HEK293T (cell line): Measurements from ENCODE around the gene ASZ1.
A peak's percentile ranks its signal among the peaks of the same experiment; 100 is the strongest.

Experiments used
- CTCF ChIA-PET: fragments of 350-600 bp; formaldehyde crosslinking; extraction: SDS; loops from one replicate; lab custom pipeline; 2021; ENCODE audit warnings: antibody characterized with exemption, inconsistent platforms; lab: Yijun Ruan, JAX
- POLR2A ChIA-PET: fragments of 350-600 bp; formaldehyde crosslinking; extraction: SDS; loops from one replicate; lab custom pipeline; 2020; ENCODE audit warnings: antibody characterized with exemption, inconsistent platforms; lab: Yijun Ruan, JAX
- DNase-seq: peaks from one replicate; pipeline ENCODE4 v3.0.0; 2012; ENCODE audit warnings: mixed read lengths; ENCODE audit errors: extremely low spot score
- ARNT ChIP-seq: fragments of 450-650 bp; IDR thresholded peaks from 2 replicates; pipeline ENCODE4 v1.6.1; 2017; ENCODE audit warnings: mild to moderate bottlenecking
- BHLHE40 ChIP-seq: fragments of 450-650 bp; IDR thresholded peaks from 2 replicates; pipeline ENCODE4 v1.6.1; 2016; ENCODE audit warnings: mild to moderate bottlenecking, moderate library complexity, borderline replicate concordance
- CTBP1 ChIP-seq: fragments of 450-650 bp; IDR thresholded peaks from 2 replicates; pipeline ENCODE4 v1.6.1; 2016; ENCODE audit warnings: borderline replicate concordance
- ELF4 ChIP-seq: fragments of 450-650 bp; IDR thresholded peaks from 2 replicates; pipeline ENCODE4 v1.6.1; 2017; ENCODE audit warnings: antibody characterized with exemption
- FOXA1 ChIP-seq: fragments of 450-650 bp; IDR thresholded peaks from 2 replicates; pipeline ENCODE4 v1.6.1; 2016; ENCODE audit warnings: mild to moderate bottlenecking
- FOXK2 ChIP-seq: fragments of 450-650 bp; IDR thresholded peaks from 2 replicates; pipeline ENCODE4 v1.6.1; 2016; ENCODE audit warnings: mild to moderate bottlenecking
- FOXM1 ChIP-seq: fragments of 450-650 bp; IDR thresholded peaks from 2 replicates; pipeline ENCODE4 v1.6.1; 2017; ENCODE audit warnings: mild to moderate bottlenecking, borderline replicate concordance
- HDGF ChIP-seq: fragments of 450-650 bp; IDR thresholded peaks from 2 replicates; pipeline ENCODE4 v1.6.1; 2017; ENCODE audit warnings: antibody characterized with exemption, borderline replicate concordance
- L3MBTL2 ChIP-seq: fragments of 450-650 bp; conservative IDR thresholded peaks from 2 replicates; pipeline ENCODE4 v1.6.1; 2016; ENCODE audit warnings: mild to moderate bottlenecking
- LEF1 ChIP-seq: fragments of 450-650 bp; IDR thresholded peaks from 2 replicates; pipeline ENCODE4 v1.6.1; 2017; ENCODE audit warnings: mild to moderate bottlenecking, borderline replicate concordance
- NFRKB ChIP-seq: fragments of 450-650 bp; IDR thresholded peaks from 2 replicates; pipeline ENCODE4 v1.6.1; 2016; ENCODE audit warnings: mild to moderate bottlenecking, moderate library complexity
- PKNOX1 ChIP-seq: fragments of 450-650 bp; IDR thresholded peaks from 2 replicates; pipeline ENCODE4 v1.6.1; 2016
- SP1 ChIP-seq: fragments of 450-650 bp; IDR thresholded peaks from 2 replicates; pipeline ENCODE4 v1.6.1; 2017
- SUZ12 ChIP-seq: fragments of 450-650 bp; IDR thresholded peaks from 2 replicates; pipeline ENCODE4 v1.6.1; 2016; ENCODE audit warnings: mild to moderate bottlenecking
- TARDBP ChIP-seq: fragments of 450-650 bp; IDR thresholded peaks from 2 replicates; pipeline ENCODE4 v1.6.1; 2016
- ZNF384 ChIP-seq: fragments of 450-650 bp; IDR thresholded peaks from 2 replicates; pipeline ENCODE4 v1.6.1; 2016

ASZ1 gene

GRCh38 chr7:117393781-117394180, 33.5 kb downstream of the ASZ1 start:
- POLR2A ChIA-PET, result no interaction called here
- TF ChIP-seq BHLHE40, result no peak
- no peak for TF ChIP-seq TARDBP
- TF ChIP-seq FOXA1, result no peak
- no peak for TF ChIP-seq L3MBTL2
- TF ChIP-seq SP1, result no peak
- TF ChIP-seq ARNT, result no peak
- no peak for TF ChIP-seq FOXM1
- TF ChIP-seq FOXK2, result no peak
- no peak for TF ChIP-seq PKNOX1
- no peak for TF ChIP-seq ZNF384
- no peak for TF ChIP-seq NFRKB
- TF ChIP-seq ELF4, result no peak
- no peak for TF ChIP-seq LEF1
- TF ChIP-seq SUZ12, result no peak

GRCh38 chr7:117389871-117390270, 37.4 kb downstream of the ASZ1 start:
- TF ChIP-seq L3MBTL2, result no peak
- TF ChIP-seq HDGF, result no peak
- TF ChIP-seq LEF1, result no peak
- TF ChIP-seq NFRKB, result no peak
- TF ChIP-seq FOXK2, result no peak
- TF ChIP-seq BHLHE40, result no peak
- no peak for TF ChIP-seq ARNT
- no peak for TF ChIP-seq TARDBP
- TF ChIP-seq SP1, result no peak
- TF ChIP-seq ZNF384, result no peak
- TF ChIP-seq PKNOX1, result no peak
- TF ChIP-seq FOXA1, result no peak
- no peak for TF ChIP-seq CTBP1
- no peak for TF ChIP-seq FOXM1
- TF ChIP-seq ELF4, result no peak
- TF ChIP-seq SUZ12, result no peak

More at GRCh38 chr7:117393781-117394180, 33.5 kb downstream of the ASZ1 start:
- DNase-seq, result no peak
- CTCF ChIA-PET, result no interaction called here

GRCh38 chr7:117386110-117386706, 41.1 kb downstream of the ASZ1 start:
- DNase-seq, result no peak
- ChIA-PET CTCF (no interaction called here), POLR2A (no interaction called here)
- TF ChIP-seq SUZ12 (no peak), FOXA1 (no peak), NFRKB (no peak), ARNT (no peak), HDGF (no peak), L3MBTL2 (no peak), BHLHE40 (no peak), ZNF384 (no peak), SP1 (no peak), TARDBP (no peak), FOXK2 (no peak), LEF1 (no peak), FOXM1 (no peak), CTBP1 (no peak)

More at GRCh38 chr7:117389871-117390270, 37.4 kb downstream of the ASZ1 start:
- POLR2A ChIA-PET, result no interaction called here
- CTCF ChIA-PET, result no interaction called here
- DNase-seq, result no peak

GRCh38 chr7:117385363-117386109, 41.8 kb downstream of the ASZ1 start:
- TF ChIP-seq FOXA1 (no peak), L3MBTL2 (no peak), SP1 (no peak), SUZ12 (no peak), BHLHE40 (no peak), ELF4 (no peak), CTBP1 (no peak), ARNT (no peak), FOXK2 (no peak), NFRKB (no peak), ZNF384 (no peak), PKNOX1 (no peak), TARDBP (no peak), HDGF (no peak), LEF1 (no peak), FOXM1 (no peak)
- no peak for DNase-seq
- ChIA-PET CTCF (no interaction called here), POLR2A (no interaction called here)

GRCh38 chr7:117384688-117385362, 42.5 kb downstream of the ASZ1 start:
- ChIA-PET POLR2A (no interaction called here), CTCF (interaction anchor here (0.7 to 1.3 kb wide), 4 partner anchors 169 to 332 kb away, joined by 3 to 6 read pairs (median 4); no protein-coding TSS in a partner anchor)
- DNase-seq, result no peak
- TF ChIP-seq ZNF384 (no peak), PKNOX1 (peak; percentile 44; the same call in 1 of the 2 replicates)
